ENCODE results near the gene CLDN7. TPM values are rescaled to one million over a fixed set of nuclear protein-coding genes. Genes with fewer than 3 reads are reported as not detected.

CLDN7 gene
- total RNA-seq, 1 experiment from 2014 or later = 286 TPM

DNA sequence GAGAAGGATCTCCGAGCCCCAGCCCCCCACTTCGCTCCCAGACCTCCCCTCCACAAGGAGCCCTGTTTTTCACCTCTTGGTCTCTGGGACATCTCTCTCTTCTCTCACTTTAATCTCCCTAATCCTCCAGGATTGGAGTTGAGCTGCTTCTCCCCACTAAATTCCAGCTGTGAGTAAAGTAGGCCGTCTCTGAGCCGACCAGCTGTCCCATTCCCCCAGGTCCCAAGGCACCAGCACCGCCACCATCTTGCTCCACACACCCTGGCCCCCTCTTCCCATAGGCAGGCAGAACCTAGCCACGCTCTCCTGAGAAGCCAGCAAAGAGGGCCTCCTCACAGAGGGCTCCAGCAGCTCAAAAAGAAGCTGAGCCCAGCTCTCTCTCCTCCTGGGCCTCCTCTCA lies 43.5 kb downstream of the CLDN7 start (continued):
- TF ChIP-seq, protein P1, sequence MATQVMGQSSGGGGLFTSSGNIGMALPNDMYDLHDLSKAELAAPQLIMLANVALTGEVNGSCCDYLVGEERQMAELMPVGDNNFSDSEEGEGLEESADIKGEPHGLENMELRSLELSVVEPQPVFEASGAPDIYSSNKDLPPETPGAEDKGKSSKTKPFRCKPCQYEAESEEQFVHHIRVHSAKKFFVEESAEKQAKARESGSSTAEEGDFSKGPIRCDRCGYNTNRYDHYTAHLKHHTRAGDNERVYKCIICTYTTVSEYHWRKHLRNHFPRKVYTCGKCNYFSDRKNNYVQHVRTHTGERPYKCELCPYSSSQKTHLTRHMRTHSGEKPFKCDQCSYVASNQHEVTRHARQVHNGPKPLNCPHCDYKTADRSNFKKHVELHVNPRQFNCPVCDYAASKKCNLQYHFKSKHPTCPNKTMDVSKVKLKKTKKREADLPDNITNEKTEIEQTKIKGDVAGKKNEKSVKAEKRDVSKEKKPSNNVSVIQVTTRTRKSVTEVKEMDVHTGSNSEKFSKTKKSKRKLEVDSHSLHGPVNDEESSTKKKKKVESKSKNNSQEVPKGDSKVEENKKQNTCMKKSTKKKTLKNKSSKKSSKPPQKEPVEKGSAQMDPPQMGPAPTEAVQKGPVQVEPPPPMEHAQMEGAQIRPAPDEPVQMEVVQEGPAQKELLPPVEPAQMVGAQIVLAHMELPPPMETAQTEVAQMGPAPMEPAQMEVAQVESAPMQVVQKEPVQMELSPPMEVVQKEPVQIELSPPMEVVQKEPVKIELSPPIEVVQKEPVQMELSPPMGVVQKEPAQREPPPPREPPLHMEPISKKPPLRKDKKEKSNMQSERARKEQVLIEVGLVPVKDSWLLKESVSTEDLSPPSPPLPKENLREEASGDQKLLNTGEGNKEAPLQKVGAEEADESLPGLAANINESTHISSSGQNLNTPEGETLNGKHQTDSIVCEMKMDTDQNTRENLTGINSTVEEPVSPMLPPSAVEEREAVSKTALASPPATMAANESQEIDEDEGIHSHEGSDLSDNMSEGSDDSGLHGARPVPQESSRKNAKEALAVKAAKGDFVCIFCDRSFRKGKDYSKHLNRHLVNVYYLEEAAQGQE (IDR thresholded peaks at IDR 0.05; ENCODE audit: low read depth) = no peak
- TF ChIP-seq YY1 (IDR thresholded peaks at IDR 0.05; ENCODE audit: extremely low read depth, insufficient replicate concordance, low read depth, low read length) (no peak), EZH2phosphoT487 (IDR thresholded peaks at IDR 0.05; ENCODE audit: borderline replicate concordance) (no peak)
- TF ChIP-seq, protein P2, sequence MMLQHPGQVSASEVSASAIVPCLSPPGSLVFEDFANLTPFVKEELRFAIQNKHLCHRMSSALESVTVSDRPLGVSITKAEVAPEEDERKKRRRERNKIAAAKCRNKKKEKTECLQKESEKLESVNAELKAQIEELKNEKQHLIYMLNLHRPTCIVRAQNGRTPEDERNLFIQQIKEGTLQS (IDR thresholded peaks at IDR 0.05) = no peak

- intact Hi-C loops (cut with micrococcal nuclease) = no loop called here
- TF ChIP-seq ZNF274 (IDR thresholded peaks at IDR 0.05; ENCODE audit: low read depth, low read length) = no peak
- TF ChIP-seq CBX3 (IDR thresholded peaks at IDR 0.05; ENCODE audit: low read depth) = no peak
- TF ChIP-seq POLR2AphosphoS5 (IDR thresholded peaks at IDR 0.05; ENCODE audit: low read depth, low read length) = no peak
- TF ChIP-seq EZH2phosphoT487 (IDR thresholded peaks at IDR 0.05; ENCODE audit: borderline replicate concordance) = no peak
- TF ChIP-seq EZH2 (IDR thresholded peaks at IDR 0.05) = no peak
- TF ChIP-seq YY1 (IDR thresholded peaks at IDR 0.05; ENCODE audit: extremely low read depth, insufficient replicate concordance, low read depth, low read length) = no peak
- no peak for TF ChIP-seq FOSL1 (IDR thresholded peaks at IDR 0.05; ENCODE audit: low read depth)
- no peak for TF ChIP-seq EGR1 (IDR thresholded peaks at IDR 0.05; ENCODE audit: low read depth)
- TF ChIP-seq MAX (IDR thresholded peaks at IDR 0.05) = no peak
- no peak for TF ChIP-seq POLR2A (IDR thresholded peaks at IDR 0.05; ENCODE audit: borderline replicate concordance, extremely low read depth, insufficient read depth, insufficient read length)
- Histone ChIP-seq H3K79me2 (ENCODE audit: insufficient read depth, low read length) (peaks cover 30% of the 10 kb centered on the region), H3K27me3 (ENCODE audit: insufficient read depth, low read length) (no peaks in the 10 kb centered on the region), H3K36me3 (ENCODE audit: control insufficient read depth in 1 of 2, insufficient read depth in 2 of 2, low read length in 2 of 2) (peaks cover 8 to 22% of the 10 kb centered on the region in 2 experiments; a peak in 3 of 4 replicates), H3K9me3 (ENCODE audit: control insufficient read depth in 1 of 2, insufficient read depth in 1 of 2, low read depth in 1 of 2, low read length in 2 of 2) (no peaks in the 10 kb centered on the region), H3K9ac (ENCODE audit: low read length) (no peak overlapping the region; the same call in 1 of the 2 replicates), H4K20me1 (ENCODE audit: insufficient read depth) (no peaks in the 10 kb centered on the region), H3K27ac (ENCODE audit: low read depth, low read length) (peak overlapping the region; percentile 12; the same call in 1 of the 2 replicates), H3K4me2 (ENCODE audit: low read length) (peak overlapping the region; percentile 53; the same call in 1 of the 2 replicates), H2AFZ (ENCODE audit: low read depth, low read length, poor library complexity, severe bottlenecking) (no peak overlapping the region), H3K9me2 (ENCODE audit: insufficient read depth) (no peaks in the 10 kb centered on the region), H3K4me1 (ENCODE audit: control insufficient read depth in 1 of 2, insufficient read depth in 2 of 2, low read length in 2 of 2) (peaks cover 14 to 70% of the 10 kb centered on the region in 2 experiments; a peak in 3 of 4 replicates), H3K4me3 (replicated peaks in 1 of 2; ENCODE audit: low read depth in 1 of 2, low read length in 2 of 2) (no peak overlapping the region)
- ChIA-PET CTCF (interaction anchor here (0.9 to 1.4 kb wide), 2 partner anchors 78 to 172 kb away, joined by 3 to 4 read pairs; no protein-coding TSS in a partner anchor), POLR2A (interaction anchor here (2.8 to 3.2 kb wide), 2 partner anchors 19 to 24 kb away, joined by 13 to 19 read pairs; partner anchors contain the start of gene GABARAP), RAD21 (ENCODE audit: low non-redundant PET in 1 of 2, low total read pairs in 2 of 2, uncharacterized antibody in 2 of 2, unreplicated experiment in 2 of 2) (no interaction called here)
- no TSS peak for BruUV-seq (replicated peaks)
- DNase-seq (ENCODE audit: low read depth, low spot score) (no peak), ATAC-seq (no peak)
Observed at GRCh38 chr17:7218166-7218565, 44.1 kb downstream of the CLDN7 start.

Measured in HCT116 (cell line).